K562 (cell line): ENCODE data around the gene TNNI2.

Source experiments
- BRF1 ChIP-seq: IDR thresholded peaks from 3 replicates; pipeline ENCODE4 v1.6.1; 2011; ENCODE audit warnings: borderline replicate concordance, mild to moderate bottlenecking; ENCODE audit not compliant: insufficient read length; ENCODE audit errors: extremely low read depth
- CEBPB ChIP-seq: fragments of 450-650 bp; IDR thresholded peaks from 2 replicates; pipeline ENCODE4 v1.6.1; 2016; ENCODE audit warnings: missing genetic modification characterization, missing compliant biosample characterization
- CTCF ChIP-seq, 3 experiments: IDR thresholded peaks in 2 of 3; conservative IDR thresholded peaks in 1 of 3; 2 replicates each; pipeline ENCODE4 v1.5.1; 2011 to 2012; ENCODE audit warnings: low read length in 3 of 3, mild to moderate bottlenecking in 3 of 3, control low read depth in 2 of 3, improper control_type of control experiment in 1 of 3, inconsistent platforms in 1 of 3, low read depth in 1 of 3, mixed read lengths in 1 of 3, moderate library complexity in 1 of 3; ENCODE audit not compliant: insufficient read depth in 2 of 3
- EP300 ChIP-seq: IDR thresholded peaks from 2 replicates; pipeline ENCODE4 v1.6.1; 2012; ENCODE audit warnings: low read length, improper control_type of control experiment
- POLR2A ChIP-seq: fragments of 450-650 bp; conservative IDR thresholded peaks from 2 replicates; pipeline ENCODE4 v1.6.1; 2016
- SP1 ChIP-seq: sonication (generic); formaldehyde crosslinking; IDR thresholded peaks from 2 replicates; pipeline ENCODE4 v1.8.1; 2022; ENCODE audit warnings: mild to moderate bottlenecking, missing genetic modification reagents
- YY1 ChIP-seq, 3 experiments: IDR thresholded peaks; 2 replicates each; pipeline ENCODE4 v1.6.1; 2011; ENCODE audit warnings: low read length in 2 of 3, mild to moderate bottlenecking in 2 of 3, moderate library complexity in 2 of 3, borderline replicate concordance in 1 of 3, control low read depth in 1 of 3, low read depth in 1 of 3; ENCODE audit not compliant: insufficient read depth in 3 of 3, insufficient replicate concordance in 2 of 3, control insufficient read depth in 1 of 3, insufficient read length in 1 of 3; ENCODE audit errors: extremely low read depth in 1 of 3
- ZFP30 ChIP-seq: fragments of 250-450 bp; sonication (Bioruptor Pico); IDR thresholded peaks from 2 replicates; pipeline ENCODE4 v1.8.0; 2022; ENCODE audit warnings: moderate library complexity, mild to moderate bottlenecking, inconsistent platforms, borderline replicate concordance
- ZNF609 ChIP-seq: sonication (generic); formaldehyde crosslinking; IDR thresholded peaks from 2 replicates; pipeline ENCODE4 v1.8.1; 2023; ENCODE audit warnings: missing genetic modification reagents, mild to moderate bottlenecking, borderline replicate concordance

GRCh38 chr11:1805525-1805924 is 33.3 kb upstream of the TNNI2 start:
- TF ChIP-seq BRF1: no peak
- TF ChIP-seq POLR2A: no peak
- no peak for TF ChIP-seq CTCF (IDR thresholded peaks at IDR 0.05 in 2 of 3, conservative IDR thresholded peaks at IDR 0.05 in 1 of 3; ENCODE audit: insufficient read depth in 2 of 3, low read depth in 1 of 3, low read length in 3 of 3)
- no peak for TF ChIP-seq ZNF609
- no peak for TF ChIP-seq CEBPB (tag)
- no peak for TF ChIP-seq EP300
- TF ChIP-seq YY1 (IDR thresholded peaks at IDR 0.05; ENCODE audit: borderline replicate concordance in 1 of 3, control insufficient read depth in 1 of 3, extremely low read depth in 1 of 3, insufficient read depth in 3 of 3, insufficient read length in 1 of 3, insufficient replicate concordance in 2 of 3, low read depth in 1 of 3, low read length in 2 of 3): no peak
- no peak for TF ChIP-seq ZFP30
- no peak for TF ChIP-seq SP1
